OCI-M2 (cell line): ENCODE measurements around the gene SRGAP1.

ENCODE experiments used
- DNase-seq: peaks from one replicate; lab custom pipeline; 2025; ENCODE audit not compliant: unreplicated experiment; lab: John Stamatoyannopoulos, UW

The SRGAP1 gene

GRCh38 chr12:63931703-63932102 is 87.2 kb downstream of the SRGAP1 start:
- DNase-seq, result no peak

GRCh38 chr12:63934936-63935335 is 90.4 kb downstream of the SRGAP1 start:
- no peak for DNase-seq

DNA sequence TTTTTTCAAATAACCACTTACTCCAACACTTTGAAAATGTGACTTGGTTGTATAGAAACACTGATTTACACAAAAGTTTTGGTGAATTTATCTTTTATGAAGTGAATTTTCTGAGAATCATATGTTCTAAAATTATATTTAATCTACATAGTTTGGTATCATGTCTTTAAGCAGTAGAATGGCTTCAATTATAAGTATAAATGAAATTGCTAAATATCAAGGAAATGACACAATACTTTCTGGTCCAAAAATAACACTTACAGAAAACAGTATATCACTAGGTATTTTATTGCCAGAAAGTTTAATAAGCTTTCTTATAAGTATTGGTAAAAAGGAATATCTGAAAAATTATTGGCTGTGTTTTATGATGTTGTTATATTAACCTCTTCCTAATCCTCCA is 90.9 kb downstream of the SRGAP1 start:
- no peak for DNase-seq

DNA sequence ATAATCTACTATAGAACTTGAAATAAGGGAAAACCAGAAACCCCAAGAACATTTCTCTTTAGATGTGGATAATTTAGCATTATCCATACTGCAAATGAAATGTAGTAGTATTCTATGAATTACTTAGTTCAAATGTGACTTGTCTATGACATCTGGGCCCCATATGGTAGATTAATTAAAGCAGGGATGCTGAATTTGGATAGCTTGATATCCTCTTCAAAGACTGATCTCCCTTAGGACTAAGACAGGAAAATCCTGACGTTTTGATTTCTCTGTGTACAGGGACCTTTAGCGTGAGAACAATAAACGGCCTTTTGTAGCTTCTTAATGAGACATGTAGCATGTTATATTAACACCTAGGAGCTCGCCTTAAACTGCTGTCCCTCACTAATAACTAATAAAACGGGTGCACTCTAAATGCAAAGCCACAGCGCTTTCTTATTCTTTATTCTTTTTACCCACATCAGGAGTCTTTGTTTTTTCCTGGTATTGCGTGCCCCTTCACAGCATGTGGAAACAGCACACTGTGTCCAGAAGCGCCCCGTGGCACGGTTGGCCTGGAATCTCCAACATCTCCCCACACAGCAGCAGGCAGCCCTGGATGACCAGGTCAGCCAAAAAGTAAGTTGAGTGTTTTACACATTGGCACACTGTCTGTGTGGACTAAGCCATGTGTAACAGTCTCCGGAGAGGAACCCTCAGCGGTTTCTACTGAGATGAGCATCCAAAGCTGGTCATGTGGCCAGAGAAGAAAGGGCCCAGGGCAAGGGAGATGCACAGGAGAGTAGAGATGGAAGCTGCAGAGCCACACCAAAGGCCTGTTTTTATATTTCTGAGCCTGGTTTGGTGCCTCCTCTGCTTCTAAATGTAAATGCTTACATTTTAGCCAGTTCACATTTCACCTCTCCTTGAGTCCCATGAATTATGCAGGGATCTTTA is 93.1 kb downstream of the SRGAP1 start:
- DNase-seq, result no peak

DNA sequence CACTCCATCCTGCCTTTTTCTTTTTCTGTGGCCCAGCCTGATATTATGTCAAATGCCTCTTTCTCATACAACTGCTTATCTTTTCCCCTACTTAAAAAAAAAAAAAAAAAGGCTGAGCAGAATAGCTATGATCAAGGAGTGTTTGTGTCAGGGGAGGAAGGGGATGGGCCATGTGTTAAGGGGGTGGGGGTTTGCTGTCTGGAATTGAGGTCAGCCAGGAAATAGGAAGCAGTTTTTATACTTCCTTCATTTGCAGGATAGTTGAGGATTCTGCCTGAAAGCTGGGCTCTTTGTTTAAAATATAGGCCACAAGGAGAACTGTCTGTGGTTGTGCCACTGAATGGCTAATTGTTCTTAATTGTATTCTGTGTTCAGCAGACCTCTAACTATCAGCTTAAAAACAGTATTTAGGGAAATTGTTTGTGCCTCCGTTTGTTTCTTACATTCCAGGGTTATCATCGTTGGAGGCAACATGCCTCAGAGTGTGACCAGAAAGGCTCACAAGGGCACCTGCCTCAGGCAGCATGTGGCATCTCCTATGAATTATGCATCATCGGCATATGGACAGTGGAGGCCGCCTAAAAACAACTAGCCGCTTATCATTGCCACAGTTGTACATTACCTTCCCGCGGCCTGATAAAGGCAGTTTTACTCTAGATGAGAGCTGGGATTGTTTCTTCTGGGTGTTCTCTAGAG is 96.0 kb downstream of the SRGAP1 start:
- no peak for DNase-seq

DNA sequence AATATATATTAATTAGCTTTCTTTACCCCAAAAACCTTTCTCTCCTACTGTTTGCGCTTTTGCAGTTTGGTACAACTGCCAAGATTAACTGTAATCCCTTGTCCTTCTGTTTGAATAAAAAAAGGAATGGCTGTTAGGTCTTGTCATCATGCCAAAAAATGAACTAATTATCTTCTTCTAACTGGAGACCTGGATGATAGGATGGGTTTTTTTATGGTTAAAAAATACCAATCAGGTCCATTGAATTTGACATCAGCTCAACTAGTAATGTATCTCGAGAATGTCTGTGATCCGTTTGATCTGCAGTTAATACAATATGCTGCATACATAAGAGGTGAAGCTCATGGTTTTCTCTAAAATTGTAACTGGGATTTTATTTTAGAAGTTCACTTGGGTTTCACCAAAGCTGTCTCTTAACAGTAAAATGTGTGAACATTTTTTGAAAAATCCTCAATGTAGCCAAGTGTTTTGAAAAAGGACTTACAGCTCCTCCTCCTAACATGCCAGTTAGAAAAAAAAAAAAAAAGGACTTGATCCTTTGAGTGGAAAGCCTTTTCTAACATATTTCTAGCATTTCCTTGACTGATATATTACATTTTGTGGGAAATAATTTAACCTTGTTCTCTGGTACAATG is 96.8 kb downstream of the SRGAP1 start:
- no peak for DNase-seq

- no peak for DNase-seq
Observed at GRCh38 chr12:63941879-63942278, 97.4 kb downstream of the SRGAP1 start.

DNA sequence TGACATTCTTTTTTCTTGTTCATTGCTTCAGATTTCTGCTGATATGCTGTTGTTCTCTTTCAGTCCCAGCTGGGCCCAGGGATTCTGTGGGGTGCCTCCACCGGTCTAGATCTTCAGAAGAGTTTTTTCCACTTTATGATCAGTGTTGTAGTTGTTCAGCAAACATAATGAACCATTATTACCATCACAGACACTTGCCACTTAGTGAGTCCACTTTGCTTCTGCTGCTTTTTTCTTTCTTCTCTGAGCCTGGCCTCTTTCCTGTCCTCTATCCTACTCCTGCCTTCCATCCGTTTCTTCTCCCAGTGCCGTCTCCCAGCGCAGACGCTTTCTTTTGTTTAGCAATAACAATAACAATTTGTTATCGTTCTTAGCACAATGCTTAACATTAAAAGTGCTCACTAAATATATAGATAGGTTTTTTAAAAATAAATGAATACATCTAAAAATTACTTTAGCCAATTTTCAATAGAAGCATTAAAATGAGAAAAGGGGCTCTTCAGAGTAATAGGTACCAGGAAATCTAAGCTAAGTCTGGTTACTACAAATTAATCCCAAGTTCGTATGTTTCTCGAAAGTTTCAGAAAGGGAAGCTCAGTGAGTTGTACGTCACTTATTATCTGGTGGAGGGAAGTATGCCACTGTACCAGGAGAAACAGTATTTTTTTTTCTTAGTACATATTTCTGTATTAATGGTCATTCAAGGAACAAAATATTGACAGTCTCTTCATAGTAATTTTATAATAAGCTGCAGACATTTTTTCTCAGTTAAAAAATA is 98.2 kb downstream of the SRGAP1 start:
- DNase-seq, result no peak

- no peak for DNase-seq
Observed at GRCh38 chr12:63944034-63944579, 99.6 kb downstream of the SRGAP1 start.

DNA sequence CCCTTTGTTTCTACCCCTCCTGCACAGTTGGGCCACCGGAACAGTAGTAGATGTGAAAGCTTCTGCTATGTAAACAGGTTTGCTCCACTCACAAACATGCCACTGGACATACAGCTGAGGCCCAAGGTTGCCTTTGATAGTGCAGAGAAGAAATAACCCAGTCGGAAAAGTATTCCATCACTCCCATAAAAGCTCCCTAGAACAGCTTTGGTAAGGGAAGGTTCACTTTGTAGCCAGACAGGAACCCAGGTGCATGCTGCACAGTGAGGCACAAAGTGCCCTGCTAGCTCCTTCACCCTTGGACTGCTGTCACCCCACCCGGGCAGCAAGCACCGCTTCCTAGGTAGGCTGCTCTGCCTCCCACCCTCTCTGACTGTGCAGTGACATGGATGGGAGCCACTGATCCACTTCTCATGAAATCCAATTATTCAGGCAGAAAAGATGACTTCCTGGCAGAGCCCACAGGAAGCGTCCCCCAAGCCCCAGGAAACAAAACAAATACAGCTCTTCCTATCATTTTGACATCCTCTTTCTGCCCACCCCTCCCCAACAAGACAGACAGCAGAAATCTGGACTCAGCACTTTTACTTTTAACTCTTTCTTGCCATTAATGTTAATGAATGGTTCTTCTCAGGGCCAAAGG is 100.2 kb downstream of the SRGAP1 start:
- DNase-seq, result no peak

- DNase-seq, result no peak
Observed at GRCh38 chr12:63945777-63946176, 101.3 kb downstream of the SRGAP1 start.

- DNase-seq, result no peak
Observed at GRCh38 chr12:63948211-63948610, 103.7 kb downstream of the SRGAP1 start.

GRCh38 chr12:63949902-63950301 is 105.4 kb downstream of the SRGAP1 start:
- DNase-seq, result no peak

- DNase-seq, result no peak
Observed at GRCh38 chr12:63952995-63953394, 108.5 kb downstream of the SRGAP1 start.

GRCh38 chr12:63955831-63956666 is 111.5 kb downstream of the SRGAP1 start:
- DNase-seq, result no peak

DNA sequence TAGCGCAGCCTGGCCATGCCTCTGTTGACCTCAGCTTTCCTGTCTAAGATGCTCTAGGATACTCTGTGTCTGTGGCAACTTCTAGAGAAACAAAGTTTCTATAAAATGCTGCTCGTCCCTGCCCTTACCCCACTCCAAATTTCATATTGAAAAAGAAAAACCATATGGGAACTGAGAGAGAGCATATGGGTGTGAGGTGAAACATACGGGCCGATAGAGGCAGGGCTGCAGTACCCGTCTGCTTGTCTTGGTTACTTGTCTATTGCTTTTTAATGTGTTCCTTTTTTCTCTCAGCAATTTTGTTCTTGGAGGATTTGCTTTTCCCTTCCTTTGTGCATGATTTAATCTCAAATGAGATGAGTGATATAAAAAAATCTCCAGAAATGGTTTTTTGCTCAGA is 113.0 kb downstream of the SRGAP1 start:
- DNase-seq, result no peak

GRCh38 chr12:63958876-63959580 is 114.5 kb downstream of the SRGAP1 start:
- DNase-seq, result no peak

GRCh38 chr12:63961048-63961447 is 116.5 kb downstream of the SRGAP1 start:
- DNase-seq, result no peak

DNA sequence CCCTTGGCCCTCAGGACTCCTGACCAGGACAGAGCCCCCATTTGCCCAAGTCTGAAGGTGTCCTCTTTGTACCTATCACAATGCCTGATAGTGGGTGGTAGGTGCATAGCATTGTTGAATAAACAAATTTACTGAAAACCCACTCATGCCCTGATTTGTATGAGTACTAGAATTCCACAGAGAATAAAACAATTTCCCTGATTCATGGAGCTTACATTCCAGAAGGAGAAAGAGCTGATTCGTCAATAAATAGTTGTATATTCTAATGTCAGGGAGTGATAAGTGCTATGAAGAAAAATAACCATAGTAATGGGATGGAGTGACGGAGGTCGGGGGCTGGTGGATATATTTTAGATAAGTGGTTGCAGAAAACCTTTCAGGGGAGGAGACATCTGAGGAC is 117.0 kb downstream of the SRGAP1 start:
- DNase-seq, result no peak
